Activated CD8-positive, alpha-beta T cell treated with anti-CD3 and anti-CD28 coated beads for 36 hours (primary cell): ENCODE measurements around the gene TMPRSS13. TPM values are rescaled to one million over a fixed set of nuclear protein-coding genes. Genes with fewer than 3 reads are reported as not detected.

ENCODE experiments used
- ATAC-seq: fragments of 200-7000 bp; cut with Tn5 transposase; one replicate; pipeline ENCODE4 v1.10.0; 2021; ENCODE audit warnings: mild to moderate bottlenecking, moderate library complexity
- CTCF ChIA-PET: fragments of 350-600 bp; sonication (Branson Sonifier 250); formaldehyde crosslinking; loops from one replicate; lab custom pipeline; 2021; ENCODE audit warnings: antibody characterized with exemption; lab: Charles Lee
- POLR2A ChIA-PET: fragments of 350-600 bp; sonication (Branson Sonifier 250); formaldehyde crosslinking; loops from one replicate; lab custom pipeline; 2021; ENCODE audit warnings: antibody characterized with exemption; lab: Charles Lee
- DNase-seq: peaks from one replicate; pipeline ENCODE4 v3.0.0-alpha.2; 2020
- H3K27ac Mint-ChIP-seq: one replicate; pipeline ENCODE4 v1.8.0; 2021; ENCODE audit warnings: mild to moderate bottlenecking, mixed read lengths
- H3K27me3 Mint-ChIP-seq: one replicate; pipeline ENCODE4 v1.8.0; 2021; ENCODE audit warnings: mixed read lengths
- H3K36me3 Mint-ChIP-seq: one replicate; pipeline ENCODE4 v1.8.0; 2021; ENCODE audit warnings: low read depth, mixed read lengths
- H3K4me1 Mint-ChIP-seq: one replicate; pipeline ENCODE4 v1.8.0; 2021; ENCODE audit warnings: low read depth, mixed read lengths
- H3K4me3 Mint-ChIP-seq: one replicate; pipeline ENCODE4 v1.8.0; 2021; ENCODE audit warnings: mild to moderate bottlenecking, moderate library complexity, mixed read lengths
- H3K9me3 Mint-ChIP-seq: one replicate; pipeline ENCODE4 v1.8.0; 2021; ENCODE audit warnings: mixed read lengths
- intact Hi-C: fragments of 100-400 bp; cut with micrococcal nuclease; formaldehyde crosslinking; loops from one replicate; pipeline ENCODE4 v1.10.0; 2022
- total RNA-seq, 2 experiments: library from RNA; stranded (reverse); gene quantifications; one replicate each; pipeline ENCODE4 v1.2.3, GENCODE V29; 2021
- TF ChIP-seq, protein P1 (sequence below): fragments of 200-600 bp; IDR thresholded peaks from one replicate; pipeline ENCODE4 v1.8.0; 2022; ENCODE audit warnings: antibody characterized with exemption, mild to moderate bottlenecking

TMPRSS13 gene
- total RNA-seq, 2 experiments from 2014 or later = 3.5 to 4.7 TPM

- no peak for DNase-seq
- Mint-ChIP-seq H3K4me1 (peaks cover 20% of the 10 kb centered on the region), H3K4me3 (no peak overlapping the region), H3K9me3 (no peaks in the 10 kb centered on the region), H3K36me3 (no peaks in the 10 kb centered on the region), H3K27ac (no peak overlapping the region), H3K27me3 (peaks cover 38% of the 10 kb centered on the region)
- TF ChIP-seq, protein P1, sequence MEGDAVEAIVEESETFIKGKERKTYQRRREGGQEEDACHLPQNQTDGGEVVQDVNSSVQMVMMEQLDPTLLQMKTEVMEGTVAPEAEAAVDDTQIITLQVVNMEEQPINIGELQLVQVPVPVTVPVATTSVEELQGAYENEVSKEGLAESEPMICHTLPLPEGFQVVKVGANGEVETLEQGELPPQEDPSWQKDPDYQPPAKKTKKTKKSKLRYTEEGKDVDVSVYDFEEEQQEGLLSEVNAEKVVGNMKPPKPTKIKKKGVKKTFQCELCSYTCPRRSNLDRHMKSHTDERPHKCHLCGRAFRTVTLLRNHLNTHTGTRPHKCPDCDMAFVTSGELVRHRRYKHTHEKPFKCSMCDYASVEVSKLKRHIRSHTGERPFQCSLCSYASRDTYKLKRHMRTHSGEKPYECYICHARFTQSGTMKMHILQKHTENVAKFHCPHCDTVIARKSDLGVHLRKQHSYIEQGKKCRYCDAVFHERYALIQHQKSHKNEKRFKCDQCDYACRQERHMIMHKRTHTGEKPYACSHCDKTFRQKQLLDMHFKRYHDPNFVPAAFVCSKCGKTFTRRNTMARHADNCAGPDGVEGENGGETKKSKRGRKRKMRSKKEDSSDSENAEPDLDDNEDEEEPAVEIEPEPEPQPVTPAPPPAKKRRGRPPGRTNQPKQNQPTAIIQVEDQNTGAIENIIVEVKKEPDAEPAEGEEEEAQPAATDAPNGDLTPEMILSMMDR = no peak
- intact Hi-C loops = no loop called here
- no peak for ATAC-seq
- POLR2A ChIA-PET = no interaction called here
- CTCF ChIA-PET = interaction anchor here (1.1 to 2.0 kb wide), 3 partner anchors 29 to 72 kb away, joined by 3 to 7 read pairs (median 4); no protein-coding TSS in a partner anchor
Measured at GRCh38 chr11:117872420-117872961, 56.7 kb downstream of the TMPRSS13 start.

- H3K27me3 Mint-ChIP-seq = peaks cover 31% of the 10 kb centered on the region
- intact Hi-C loops = no loop called here
- no peak overlapping the region for H3K27ac Mint-ChIP-seq
- TF ChIP-seq, protein P1 = no peak
- H3K9me3 Mint-ChIP-seq = no peaks in the 10 kb centered on the region
- H3K4me1 Mint-ChIP-seq = peaks cover 16% of the 10 kb centered on the region
- no peak overlapping the region for H3K4me3 Mint-ChIP-seq
- POLR2A ChIA-PET = no interaction called here
- DNase-seq = no peak
- ATAC-seq = no peak
- no peaks in the 10 kb centered on the region for H3K36me3 Mint-ChIP-seq
- CTCF ChIA-PET = interaction anchor here (1.2 to 2.0 kb wide), 3 partner anchors 28 to 75 kb away, joined by 3 to 7 read pairs (median 6); no protein-coding TSS in a partner anchor
Measured at GRCh38 chr11:117871784-117872183, 57.4 kb downstream of the TMPRSS13 start.

- ATAC-seq (no peak), DNase-seq (no peak)
- ChIA-PET CTCF (interaction anchor here (0.7 to 1.2 kb wide), 2 partner anchors 75 to 76 kb away, joined by 3 to 6 read pairs; no protein-coding TSS in a partner anchor), POLR2A (interaction anchor here (0.6 kb wide), 1 partner anchor 11 kb away, joined by 3 read pairs; no protein-coding TSS in a partner anchor)
- TF ChIP-seq, protein P1 = no peak
- Mint-ChIP-seq H3K27me3 (peaks cover 29% of the 10 kb centered on the region), H3K27ac (no peak overlapping the region), H3K36me3 (no peaks in the 10 kb centered on the region), H3K4me3 (no peak overlapping the region), H3K9me3 (no peaks in the 10 kb centered on the region), H3K4me1 (peaks cover 14% of the 10 kb centered on the region)
- intact Hi-C loops = no loop called here
Measured at GRCh38 chr11:117871160-117871559, 58.0 kb downstream of the TMPRSS13 start.

DNA sequence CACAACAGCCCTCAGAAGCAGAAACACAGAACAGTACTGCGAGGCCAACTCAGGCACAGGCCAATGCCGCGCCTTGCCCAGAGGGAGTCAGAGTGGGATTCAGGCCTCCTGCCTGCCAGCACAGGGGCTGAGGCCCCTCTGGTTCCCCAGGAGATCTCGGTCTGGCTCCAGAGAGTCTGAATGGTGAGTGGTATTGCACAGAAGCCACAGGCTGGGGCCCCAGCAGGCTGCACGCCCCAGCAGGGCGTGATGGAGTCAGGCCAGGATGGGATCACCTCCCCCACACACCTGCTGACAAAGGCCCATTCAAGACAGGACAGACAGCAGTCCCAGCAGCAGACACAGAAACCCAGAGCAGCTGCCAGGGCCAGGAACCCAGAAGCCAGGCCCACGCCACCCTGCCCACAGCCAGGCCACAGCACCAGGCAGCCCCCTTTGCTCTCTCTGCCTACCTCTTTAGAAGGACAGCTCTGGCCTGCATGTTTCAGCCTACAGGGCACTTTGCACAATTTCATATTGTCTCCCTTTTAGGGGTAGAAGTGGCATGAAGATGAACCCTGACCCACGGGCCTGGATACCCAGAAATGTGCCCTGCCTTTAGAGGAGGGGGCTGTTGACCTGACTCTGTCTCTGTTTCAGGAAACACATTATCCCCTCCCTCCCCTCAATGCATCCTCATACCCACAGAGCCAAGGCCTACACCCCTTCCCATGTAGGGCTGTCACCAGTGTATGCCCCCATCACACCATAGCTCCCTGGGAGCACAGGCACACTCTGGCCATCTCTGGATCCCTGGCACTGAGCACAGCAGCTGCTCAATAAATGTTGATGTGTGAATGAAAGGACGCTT lies 58.9 kb downstream of the TMPRSS13 start:
- ATAC-seq = no peak
- Mint-ChIP-seq H3K4me1 (peaks cover 7% of the 10 kb centered on the region), H3K4me3 (no peak overlapping the region), H3K27ac (no peak overlapping the region), H3K36me3 (no peaks in the 10 kb centered on the region), H3K27me3 (peaks cover 20% of the 10 kb centered on the region), H3K9me3 (no peaks in the 10 kb centered on the region)
- POLR2A ChIA-PET = interaction anchor here (0.6 kb wide), 1 partner anchor 12 kb away, joined by 3 read pairs; no protein-coding TSS in a partner anchor
- CTCF ChIA-PET = interaction anchor here (0.7 kb wide), 1 partner anchor 76 kb away, joined by 3 read pairs; no protein-coding TSS in a partner anchor
- DNase-seq = no peak
- TF ChIP-seq, protein P1 = no peak
- intact Hi-C loops = no loop called here
